Measurements from ENCODE around the gene OTUB1. TPM values are rescaled to one million over a fixed set of nuclear protein-coding genes. Genes with fewer than 3 reads are reported as not detected.
"Not testable (repeated sequence)": the region's sequence is repeated elsewhere in the genome, so short reads cannot be mapped to it uniquely, and the experiment has no call there.

OTUB1 gene
- polyA plus RNA-seq, 3 donors: 95.6 to 109 (median 106) TPM

GRCh38 chr11:64032050-64032449, 45.8 kb downstream of the OTUB1 start:
- no peak for DNase-seq (ENCODE audit: extremely low read depth in 1 of 11, low read depth in 9 of 11, low spot score in 4 of 11)

GRCh38 chr11:64034411-64034811, 48.2 kb downstream of the OTUB1 start:
- DNase-seq (ENCODE audit: extremely low read depth in 1 of 11, low read depth in 9 of 11, low spot score in 4 of 11): no peak

GRCh38 chr11:64035081-64035524, 48.9 kb downstream of the OTUB1 start:
- no peak for DNase-seq (ENCODE audit: extremely low read depth in 1 of 11, low read depth in 9 of 11, low spot score in 4 of 11)

GRCh38 chr11:64035576-64035975, 49.3 kb downstream of the OTUB1 start, which contains the start of gene FLRT1:
Gene FLRT1, plus strand, starts transcription at chr11:64035931. Its CDS starts 80,337 bp downstream, at chr11:64116268.
- DNase-seq (ENCODE audit: extremely low read depth in 1 of 11, low read depth in 9 of 11, low spot score in 4 of 11): no peak

GRCh38 chr11:64036087-64037026, 50.1 kb downstream of the OTUB1 start:
- DNase-seq (ENCODE audit: extremely low read depth in 1 of 11, low read depth in 9 of 11, low spot score in 4 of 11): peak in 1 of 11 donors; percentile 45

- no peak for DNase-seq (ENCODE audit: extremely low read depth in 1 of 11, low read depth in 9 of 11, low spot score in 4 of 11)
Measured at GRCh38 chr11:64037027-64037634, 50.9 kb downstream of the OTUB1 start.

GRCh38 chr11:64038500-64038899, 52.3 kb downstream of the OTUB1 start:
- no peak for DNase-seq (ENCODE audit: extremely low read depth in 1 of 11, low read depth in 9 of 11, low spot score in 4 of 11)

- DNase-seq (ENCODE audit: extremely low read depth in 1 of 11, low read depth in 9 of 11, low spot score in 4 of 11): no peak
Measured at GRCh38 chr11:64039012-64039665, 52.9 kb downstream of the OTUB1 start.

GRCh38 chr11:64040684-64041322, 54.6 kb downstream of the OTUB1 start:
- no peak for DNase-seq (ENCODE audit: extremely low read depth in 1 of 11, low read depth in 9 of 11, low spot score in 4 of 11)

- no peak for DNase-seq (ENCODE audit: extremely low read depth in 1 of 11, low read depth in 9 of 11, low spot score in 4 of 11)
Measured at GRCh38 chr11:64041846-64042245, 55.6 kb downstream of the OTUB1 start.

GRCh38 chr11:64042301-64042700, 56.1 kb downstream of the OTUB1 start:
- DNase-seq (ENCODE audit: extremely low read depth in 1 of 11, low read depth in 9 of 11, low spot score in 4 of 11): no peak

GRCh38 chr11:64043545-64043944, 57.3 kb downstream of the OTUB1 start:
- DNase-seq (ENCODE audit: extremely low read depth in 1 of 11, low read depth in 9 of 11, low spot score in 4 of 11): no peak

GRCh38 chr11:64044730-64045393, 58.6 kb downstream of the OTUB1 start:
- peak in 5 of 11 donors; percentile 58 to 71 (median 66) for DNase-seq (ENCODE audit: extremely low read depth in 1 of 11, low read depth in 9 of 11, low spot score in 4 of 11)

- no peak for DNase-seq (ENCODE audit: extremely low read depth in 1 of 11, low read depth in 9 of 11, low spot score in 4 of 11)
Measured at GRCh38 chr11:64045700-64046099, 59.5 kb downstream of the OTUB1 start.

- DNase-seq (ENCODE audit: extremely low read depth in 1 of 11, low read depth in 9 of 11, low spot score in 4 of 11): not testable (repeated sequence)
Measured at GRCh38 chr11:64047373-64047772, 61.1 kb downstream of the OTUB1 start.
